NCI-H146 treated with DMSO at 0.1 percent for 48 hours (cell line): ENCODE data around the gene OR4N2.
"Not testable (repeated sequence)": the region's sequence is repeated elsewhere in the genome, so short reads cannot be mapped to it uniquely, and the experiment has no call there.

Experiments used
- DNase-seq: peaks from one replicate; lab custom pipeline; 2025; ENCODE audit not compliant: unreplicated experiment; lab: John Stamatoyannopoulos, UW

The OR4N2 gene

GRCh38 chr14:19803470-19803869, at the start of gene OR4N2:
Gene OR4N2, plus strand, starts transcription at chr14:19803770. Its CDS starts 23,679 bp downstream, at chr14:19827449.
- not testable (repeated sequence) for DNase-seq

- no peak for DNase-seq
Measured at GRCh38 chr14:19754172-19754571, 49.4 kb upstream of the OR4N2 start.

DNA sequence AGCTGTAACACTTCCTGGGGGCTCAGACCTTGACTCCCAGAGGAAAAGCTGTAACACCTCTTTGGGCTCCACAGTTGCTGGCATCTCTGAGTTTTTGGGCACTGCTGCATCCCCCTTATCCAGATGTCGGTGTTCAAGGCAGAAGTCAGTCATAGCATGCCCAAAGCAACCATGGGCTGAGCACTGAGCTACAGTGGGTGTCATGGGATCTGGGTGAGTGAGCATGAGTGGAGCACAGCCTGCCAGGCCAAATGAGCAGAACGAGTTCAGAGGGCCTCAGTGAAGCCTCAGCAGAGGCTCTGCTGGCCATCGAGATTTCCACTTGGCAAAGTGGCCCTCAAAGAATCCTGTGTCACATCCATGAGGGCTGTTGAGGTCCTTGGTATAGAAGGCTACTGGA, 32.1 kb upstream of the OR4N2 start:
- not testable (repeated sequence) for DNase-seq

- DNase-seq = no peak
Measured at GRCh38 chr14:19771895-19772430, 31.6 kb upstream of the OR4N2 start.

DNA sequence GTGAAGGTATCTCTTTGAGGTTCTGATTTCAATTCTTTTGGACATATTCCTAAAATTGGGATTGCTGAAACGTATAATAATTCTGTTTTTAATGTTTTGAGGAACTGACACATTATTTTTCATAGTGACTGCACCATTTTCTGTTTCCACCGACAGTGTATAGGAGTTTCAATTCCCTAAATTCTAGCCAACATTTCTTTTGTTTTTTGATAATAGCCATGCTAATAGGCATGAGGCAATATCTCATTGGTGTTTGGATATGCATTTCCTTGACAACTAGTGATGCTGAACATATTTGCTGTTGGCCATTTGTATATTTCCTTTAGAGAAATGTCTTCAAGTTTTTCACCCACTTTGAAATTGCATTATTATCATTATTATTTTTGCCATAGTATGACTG, 31.1 kb upstream of the OR4N2 start:
- DNase-seq = not testable (repeated sequence)

- not testable (repeated sequence) for DNase-seq
Measured at GRCh38 chr14:19773204-19773603, 30.4 kb upstream of the OR4N2 start, which contains the start of gene OR4M1. Gene OR4M1, plus strand, starts transcription at chr14:19773504. Its CDS starts 6,819 bp downstream, at chr14:19780323.

GRCh38 chr14:19775587-19775986, 28.0 kb upstream of the OR4N2 start:
- no peak for DNase-seq

GRCh38 chr14:19785848-19786247, 17.7 kb upstream of the OR4N2 start:
- not testable (repeated sequence) for DNase-seq

DNA sequence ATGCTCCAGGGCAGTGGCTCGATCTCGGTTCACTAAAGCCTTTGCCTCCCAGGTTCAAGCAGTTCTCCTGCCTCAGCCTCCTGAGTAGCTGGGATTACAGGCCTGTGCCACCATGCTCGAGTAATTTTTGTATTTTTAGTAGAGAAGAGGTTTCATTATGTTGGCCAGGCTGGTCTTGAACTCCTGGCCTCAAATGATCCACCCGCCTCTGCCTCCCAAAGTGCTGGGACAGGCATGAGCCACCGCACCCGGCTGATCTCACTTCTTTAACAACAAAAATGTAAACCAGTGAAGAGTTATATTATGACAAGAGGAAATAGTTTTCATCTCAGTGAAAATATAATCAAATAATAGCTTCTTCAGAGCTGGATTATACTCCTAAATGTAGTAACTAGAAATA, 16.3 kb upstream of the OR4N2 start:
- DNase-seq = not testable (repeated sequence)

DNA sequence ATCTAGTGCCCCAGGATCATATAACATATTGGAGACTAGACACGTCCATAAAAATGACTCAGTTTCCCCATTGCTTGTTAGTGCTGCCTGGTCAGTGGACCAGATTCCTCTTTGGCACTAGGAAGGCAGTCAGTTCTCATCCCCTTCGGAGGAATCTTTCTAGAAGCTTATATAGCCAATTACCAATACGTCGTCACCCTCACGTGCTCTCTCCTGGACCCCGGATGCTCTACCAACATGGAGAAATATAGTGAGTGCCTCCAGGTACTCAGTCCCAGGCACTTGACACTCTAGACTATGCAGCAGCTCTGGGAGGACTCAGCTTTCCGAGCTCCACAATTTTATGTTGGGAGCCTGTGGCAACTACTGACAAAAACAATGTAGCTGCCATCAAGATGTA, 15.4 kb upstream of the OR4N2 start:
- not testable (repeated sequence) for DNase-seq

- DNase-seq = not testable (repeated sequence)
Measured at GRCh38 chr14:19796520-19797108, 7.0 kb upstream of the OR4N2 start.

DNA sequence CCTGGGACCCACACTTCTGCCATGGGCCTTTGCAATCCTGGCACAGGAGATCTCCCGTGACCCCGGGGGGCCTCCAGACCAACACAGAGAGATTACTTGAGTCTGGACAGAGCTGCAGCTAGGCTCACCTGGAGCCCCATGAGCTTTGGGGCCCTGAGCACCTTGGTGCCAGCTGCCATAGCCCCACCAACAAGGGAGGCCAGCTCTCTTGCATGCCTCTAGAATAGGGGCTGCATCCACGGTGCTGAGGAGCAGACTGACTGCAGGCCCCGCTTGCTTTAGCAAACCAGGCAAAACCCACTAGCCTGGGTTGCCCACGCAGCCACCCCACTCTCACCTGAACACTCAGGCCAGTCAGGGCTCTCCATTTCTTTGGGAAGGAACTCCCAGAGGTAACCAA, 3.7 kb upstream of the OR4N2 start:
- DNase-seq = no peak

DNA sequence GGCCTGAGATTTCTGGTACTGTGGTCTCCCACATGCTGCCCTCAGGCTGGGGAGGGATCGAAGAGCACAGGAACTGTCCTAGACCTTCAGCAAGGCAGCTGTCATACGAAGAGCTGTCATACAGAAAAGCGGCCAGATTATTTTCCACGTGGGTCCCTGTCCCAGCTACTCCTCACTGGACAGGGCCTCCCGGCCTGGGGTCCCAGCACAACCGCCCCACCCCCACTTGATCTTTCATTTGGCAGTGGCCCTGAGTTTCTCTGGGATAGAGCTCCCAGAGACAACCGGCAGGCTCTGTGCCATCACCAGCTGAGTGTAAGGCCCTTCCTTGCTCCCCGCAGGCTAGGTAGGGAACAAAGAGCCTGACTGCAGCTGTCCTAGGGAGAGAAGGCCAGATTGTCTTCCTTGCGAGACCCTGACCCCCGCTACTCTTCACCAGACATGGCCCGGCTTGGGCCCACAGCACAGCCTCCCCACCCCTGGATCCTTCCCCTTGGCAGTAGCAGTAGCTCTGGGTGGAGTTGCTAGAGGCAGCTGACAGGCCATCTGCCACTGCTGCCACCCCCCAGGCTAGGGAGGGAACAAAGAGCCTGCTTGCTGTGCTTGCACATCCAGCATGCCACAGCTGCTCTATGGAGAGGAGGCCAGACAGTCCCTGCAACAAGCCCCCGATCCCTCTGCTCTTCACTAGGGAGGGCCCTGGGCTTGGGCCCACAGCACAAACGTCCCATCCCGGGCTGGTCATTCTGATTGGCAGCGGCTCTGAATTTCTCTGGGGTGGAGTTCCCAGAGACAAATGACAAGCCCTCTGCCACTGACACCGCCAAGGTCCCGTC, 3.1 kb upstream of the OR4N2 start:
- no peak for DNase-seq

DNA sequence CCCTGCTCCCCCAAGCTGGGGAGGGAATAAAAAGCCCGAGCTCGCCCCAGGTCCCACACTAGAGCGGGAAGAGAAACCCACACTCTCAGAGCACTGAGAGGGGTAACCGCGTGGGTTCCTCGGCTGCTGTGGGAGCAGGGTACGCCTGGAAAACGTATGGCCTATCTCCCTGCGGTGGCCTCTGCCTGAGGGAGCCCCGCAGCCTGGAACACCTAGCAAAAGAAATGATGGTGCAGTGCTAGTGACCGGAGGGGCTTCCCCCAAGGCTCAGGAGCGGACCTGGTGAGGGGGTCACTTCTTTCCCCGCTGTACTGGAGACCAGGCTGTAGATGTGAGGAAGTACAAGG, 2.5 kb upstream of the OR4N2 start:
- DNase-seq = no peak

- DNase-seq = not testable (repeated sequence)
Measured at GRCh38 chr14:19813171-19813920, 9.8 kb downstream of the OR4N2 start.

DNA sequence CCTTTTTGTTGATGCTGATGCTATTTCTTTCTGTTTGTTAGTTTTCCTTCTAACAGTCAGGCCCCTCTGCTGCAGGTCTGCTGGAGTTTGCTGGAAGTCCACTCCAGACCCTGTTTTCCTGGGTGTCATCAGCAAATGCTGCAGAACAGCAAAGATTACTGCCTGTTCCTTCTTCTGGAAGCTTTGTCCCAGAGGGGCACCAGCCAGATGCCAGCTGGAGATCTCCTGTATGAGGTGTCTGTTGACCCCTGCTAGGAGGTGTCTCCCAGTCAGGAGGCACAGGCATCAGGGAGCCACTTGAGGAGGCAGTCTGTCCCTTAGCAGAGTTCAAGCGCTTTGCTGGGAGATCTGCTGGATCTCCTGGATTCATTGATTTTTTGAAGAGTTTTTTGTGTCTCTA, 16.3 kb downstream of the OR4N2 start:
- not testable (repeated sequence) for DNase-seq

GRCh38 chr14:19821016-19821415, 17.4 kb downstream of the OR4N2 start:
- DNase-seq = not testable (repeated sequence)

- DNase-seq = no peak
Measured at GRCh38 chr14:19823178-19823577, 19.6 kb downstream of the OR4N2 start.

DNA sequence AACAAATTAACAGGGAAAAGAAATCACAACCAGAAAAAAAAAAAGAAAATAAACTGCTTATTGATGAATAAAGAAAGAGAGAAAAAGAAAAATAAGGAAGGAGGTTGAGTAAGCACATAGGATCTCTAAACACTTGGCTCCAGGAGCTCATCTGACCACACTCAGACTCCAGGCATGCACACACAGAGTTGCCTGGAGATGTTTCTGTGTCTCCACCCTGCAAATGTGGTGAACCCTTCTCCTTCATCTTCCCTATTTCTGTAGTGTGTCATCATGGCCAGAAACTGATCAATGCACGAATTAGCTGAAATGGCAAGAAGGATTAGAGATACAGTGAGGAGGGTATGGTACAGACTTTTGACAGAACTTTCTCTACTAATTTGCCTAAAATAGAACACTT, 20.2 kb downstream of the OR4N2 start:
- DNase-seq = no peak

DNA sequence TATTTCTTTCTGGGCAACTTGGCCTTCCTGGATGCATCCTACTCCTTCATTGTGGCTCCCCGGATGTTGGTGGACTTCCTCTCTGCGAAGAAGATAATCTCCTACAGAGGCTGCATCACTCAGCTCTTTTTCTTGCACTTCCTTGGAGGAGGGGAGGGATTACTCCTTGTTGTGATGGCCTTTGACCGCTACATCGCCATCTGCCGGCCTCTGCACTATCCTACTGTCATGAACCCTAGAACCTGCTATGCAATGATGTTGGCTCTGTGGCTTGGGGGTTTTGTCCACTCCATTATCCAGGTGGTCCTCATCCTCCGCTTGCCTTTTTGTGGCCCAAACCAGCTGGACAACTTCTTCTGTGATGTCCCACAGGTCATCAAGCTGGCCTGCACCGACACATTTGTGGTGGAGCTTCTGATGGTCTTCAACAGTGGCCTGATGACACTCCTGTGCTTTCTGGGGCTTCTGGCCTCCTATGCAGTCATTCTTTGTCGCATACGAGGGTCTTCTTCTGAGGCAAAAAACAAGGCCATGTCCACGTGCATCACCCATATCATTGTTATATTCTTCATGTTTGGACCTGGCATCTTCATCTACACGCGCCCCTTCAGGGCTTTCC, 24.2 kb downstream of the OR4N2 start:
- DNase-seq = not testable (repeated sequence)

GRCh38 chr14:19828314-19828713, 24.7 kb downstream of the OR4N2 start:
- no peak for DNase-seq
